CD4-positive, alpha-beta T cell treated with Interferon gamma for 1 hour (primary cell): ENCODE measurements around the gene CSNK1D.

ENCODE experiments used
- DNase-seq: peaks from one replicate; pipeline ENCODE4 v3.0.0-alpha.2; 2020

The CSNK1D gene

GRCh38 chr17:82238472-82239201 lies 34.9 kb downstream of the CSNK1D start:
- peak; percentile 75 for DNase-seq

GRCh38 chr17:82237746-82238471 lies 35.6 kb downstream of the CSNK1D start:
- DNase-seq = no peak

- no peak for DNase-seq
Observed at GRCh38 chr17:82237083-82237745, 36.3 kb downstream of the CSNK1D start.

GRCh38 chr17:82236142-82236971 lies 37.1 kb downstream of the CSNK1D start:
- DNase-seq = peak; percentile 70

- DNase-seq = no peak
Observed at GRCh38 chr17:82235775-82236141, 37.7 kb downstream of the CSNK1D start.

- no peak for DNase-seq
Observed at GRCh38 chr17:82235056-82235774, 38.3 kb downstream of the CSNK1D start.

GRCh38 chr17:82234211-82235055 lies 39.1 kb downstream of the CSNK1D start:
- no peak for DNase-seq

- no peak for DNase-seq
Observed at GRCh38 chr17:82232876-82233785, 40.4 kb downstream of the CSNK1D start.

- no peak for DNase-seq
Observed at GRCh38 chr17:82232322-82232820, 41.1 kb downstream of the CSNK1D start.

GRCh38 chr17:82231562-82232321 lies 41.8 kb downstream of the CSNK1D start:
- peak; percentile 58 for DNase-seq

- DNase-seq = no peak
Observed at GRCh38 chr17:82231312-82231561, 42.3 kb downstream of the CSNK1D start.

- DNase-seq = peak; percentile 70
Observed at GRCh38 chr17:82230609-82231311, 42.7 kb downstream of the CSNK1D start.

- DNase-seq = no peak
Observed at GRCh38 chr17:82229698-82230608, 43.5 kb downstream of the CSNK1D start.

GRCh38 chr17:82228842-82229697 lies 44.4 kb downstream of the CSNK1D start, which contains the start of gene SLC16A3:
Gene SLC16A3 (plus strand): TSS chr17:82229042. CDS start chr17:82236009, 6,967 bp downstream.
- peak; percentile 81 for DNase-seq

- DNase-seq = peak; percentile 77
Observed at GRCh38 chr17:82228278-82228841, 45.1 kb downstream of the CSNK1D start.

GRCh38 chr17:82227629-82228277 lies 45.7 kb downstream of the CSNK1D start:
- DNase-seq = no peak
